HG03469 (cell line): ENCODE data around the gene FABP6.
"Not testable (repeated sequence)": the region's sequence is repeated elsewhere in the genome, so short reads cannot be mapped to it uniquely, and the experiment has no call there.

Experiments
- ATAC-seq: cut with Tn5 transposase; IDR thresholded peaks from one replicate; pipeline ENCODE4 v1.9.1; 2021; ENCODE audit warnings: mild to moderate bottlenecking, moderate library complexity, moderate number of reproducible peaks; ENCODE audit not compliant: unreplicated experiment

FABP6 gene

DNA sequence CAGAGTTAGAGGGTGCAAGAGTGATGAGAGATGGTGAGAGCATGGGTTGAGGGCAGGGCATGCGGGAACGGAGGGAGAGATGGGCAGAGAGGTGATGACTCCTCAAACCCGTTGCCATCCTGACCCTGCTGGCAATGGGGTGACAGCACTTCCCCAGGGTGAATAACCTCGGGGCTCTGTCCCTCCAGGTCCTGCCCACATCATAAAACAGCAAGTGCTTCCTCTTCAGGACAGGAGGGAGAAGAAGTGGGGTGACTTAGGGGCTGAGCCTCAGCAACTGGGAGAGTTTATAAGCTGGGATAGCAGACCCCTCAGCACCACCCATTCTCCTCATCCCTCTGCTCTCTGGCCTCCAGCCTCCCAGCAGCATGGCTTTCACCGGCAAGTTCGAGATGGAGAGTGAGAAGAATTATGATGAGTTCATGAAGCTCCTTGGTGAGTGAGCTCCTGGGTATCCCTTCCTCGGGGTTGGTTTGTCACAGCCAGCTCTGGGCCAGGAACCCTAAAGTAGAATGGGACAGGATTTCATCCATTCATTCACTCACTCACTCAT, at the start of gene FABP6:
Gene FABP6, plus strand, starts transcription at position 317 of the 553 bp plus-strand sequence. Its CDS starts 52 bp downstream, at position 369.
- ATAC-seq = no peak

DNA sequence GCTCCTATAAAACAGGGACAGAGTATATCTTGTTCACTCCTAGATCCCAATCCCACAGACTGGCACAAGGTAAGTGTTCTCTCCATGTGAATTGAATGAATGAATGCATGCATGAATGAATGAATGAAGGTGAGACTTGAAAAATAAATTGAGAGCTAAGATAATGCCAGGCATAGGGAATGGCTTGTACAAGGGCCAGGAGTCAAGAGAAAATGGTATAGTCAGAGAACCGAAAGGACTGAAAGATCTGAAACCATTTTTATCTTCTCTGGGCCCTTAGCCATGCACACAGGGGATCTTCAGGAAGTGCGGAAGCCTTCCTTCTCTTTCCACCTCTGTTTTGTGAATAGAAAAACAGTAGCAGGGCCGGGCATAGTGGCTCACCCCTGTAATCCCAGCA, 48.4 kb upstream of the FABP6 start:
- no peak for ATAC-seq

DNA sequence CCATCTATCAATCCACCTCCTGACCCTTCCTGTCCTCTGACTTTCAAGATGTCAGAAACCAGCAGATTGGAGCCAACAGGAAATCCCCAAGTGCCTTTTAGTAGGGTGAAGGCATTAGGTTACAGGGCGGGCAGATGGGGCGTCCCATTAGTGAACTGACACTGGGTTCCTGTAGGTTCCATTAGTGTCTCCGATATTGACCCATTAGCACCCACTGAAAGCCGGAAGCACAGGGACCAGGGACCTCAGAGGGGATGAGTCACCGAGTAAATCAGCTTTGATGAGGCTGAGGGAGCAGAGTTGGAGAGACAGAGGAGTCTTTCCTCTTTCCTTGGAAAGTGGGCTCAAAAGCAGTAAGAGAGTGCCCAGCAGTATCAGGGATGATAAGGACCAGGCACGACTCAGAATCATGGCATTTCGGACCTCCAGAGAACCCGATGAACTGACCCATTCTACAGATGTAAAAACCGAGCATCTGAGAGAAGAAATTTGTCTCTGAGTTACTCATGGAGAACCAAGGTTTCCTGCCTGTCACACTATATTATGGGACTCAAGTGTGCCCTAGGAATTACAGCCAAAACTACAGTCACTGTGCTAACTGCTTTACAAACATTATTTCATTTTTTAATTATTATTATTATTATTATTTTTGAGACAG, 47.2 kb upstream of the FABP6 start:
- ATAC-seq = no peak

DNA sequence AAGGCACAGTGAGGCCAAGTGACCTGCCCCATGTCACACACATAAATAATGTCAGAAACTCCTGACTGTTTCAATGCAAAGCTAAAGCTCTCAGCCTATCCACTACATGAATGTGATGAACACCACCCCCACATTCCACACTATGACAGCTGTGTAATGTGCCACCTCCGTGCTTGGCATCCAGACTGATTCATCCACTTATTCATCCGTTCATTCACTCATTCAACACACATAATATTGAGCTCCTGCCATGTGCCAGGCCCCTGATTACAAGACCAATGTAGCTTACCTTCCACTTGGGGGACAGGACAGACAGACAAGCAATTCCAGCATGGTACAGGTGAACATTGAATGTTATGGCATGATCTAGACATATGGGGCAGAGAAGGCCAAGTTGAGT, 46.2 kb upstream of the FABP6 start:
- ATAC-seq = no peak

- ATAC-seq = no peak
Observed at GRCh38 chr5:160185626-160186360, 43.5 kb upstream of the FABP6 start.

- ATAC-seq = no peak
Observed at GRCh38 chr5:160186480-160186879, 42.8 kb upstream of the FABP6 start.

GRCh38 chr5:160187091-160187490, 42.2 kb upstream of the FABP6 start:
- ATAC-seq = no peak

DNA sequence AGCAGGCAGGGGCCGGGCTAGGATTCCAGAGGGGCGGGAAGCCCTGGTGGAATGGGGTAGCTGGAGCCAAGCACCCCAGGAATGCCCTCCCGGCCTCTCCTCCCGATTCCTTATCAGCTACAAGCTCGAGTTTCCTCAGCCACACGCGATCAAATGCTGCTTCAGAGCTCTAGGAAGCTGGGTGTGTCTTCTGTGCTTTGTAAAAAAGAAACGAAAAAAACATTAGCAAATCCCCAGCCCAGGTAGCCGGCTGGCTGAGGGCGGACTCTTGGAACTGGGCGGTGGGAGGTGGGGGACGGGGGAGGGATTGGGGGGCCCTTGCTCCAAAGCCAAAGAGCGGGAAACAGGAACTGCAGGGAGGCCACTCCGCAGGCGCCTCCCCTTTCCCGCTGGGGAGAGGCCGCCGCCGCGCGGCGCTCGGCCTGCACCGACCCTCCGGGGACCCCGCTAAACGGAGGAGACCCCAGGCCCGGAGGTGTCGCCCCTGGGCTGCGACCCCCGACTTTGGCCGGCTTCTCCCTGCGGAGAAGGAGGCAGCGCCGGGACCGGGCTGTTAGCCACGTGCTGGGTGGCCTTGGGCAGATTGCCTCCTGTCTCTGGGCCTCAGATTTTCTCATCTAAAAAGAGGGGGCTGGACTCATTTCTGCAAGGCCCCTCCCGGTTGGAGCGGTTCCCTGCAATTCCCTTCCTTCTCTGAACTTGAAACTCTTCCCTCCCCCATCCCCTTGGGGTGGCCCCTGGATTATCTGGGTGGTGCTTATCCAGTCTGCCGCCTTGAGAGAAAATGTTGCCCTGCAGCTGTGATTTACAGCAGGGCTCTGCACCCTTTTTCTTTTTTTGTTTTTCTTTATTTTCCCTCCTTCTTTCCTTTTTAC, 40.9 kb upstream of the FABP6 start:
- no peak for ATAC-seq

GRCh38 chr5:160192424-160192823, 36.9 kb upstream of the FABP6 start:
- ATAC-seq = no peak

- ATAC-seq = not testable (repeated sequence)
Observed at GRCh38 chr5:160193076-160193475, 36.2 kb upstream of the FABP6 start.

GRCh38 chr5:160193790-160194189, 35.5 kb upstream of the FABP6 start:
- not testable (repeated sequence) for ATAC-seq

DNA sequence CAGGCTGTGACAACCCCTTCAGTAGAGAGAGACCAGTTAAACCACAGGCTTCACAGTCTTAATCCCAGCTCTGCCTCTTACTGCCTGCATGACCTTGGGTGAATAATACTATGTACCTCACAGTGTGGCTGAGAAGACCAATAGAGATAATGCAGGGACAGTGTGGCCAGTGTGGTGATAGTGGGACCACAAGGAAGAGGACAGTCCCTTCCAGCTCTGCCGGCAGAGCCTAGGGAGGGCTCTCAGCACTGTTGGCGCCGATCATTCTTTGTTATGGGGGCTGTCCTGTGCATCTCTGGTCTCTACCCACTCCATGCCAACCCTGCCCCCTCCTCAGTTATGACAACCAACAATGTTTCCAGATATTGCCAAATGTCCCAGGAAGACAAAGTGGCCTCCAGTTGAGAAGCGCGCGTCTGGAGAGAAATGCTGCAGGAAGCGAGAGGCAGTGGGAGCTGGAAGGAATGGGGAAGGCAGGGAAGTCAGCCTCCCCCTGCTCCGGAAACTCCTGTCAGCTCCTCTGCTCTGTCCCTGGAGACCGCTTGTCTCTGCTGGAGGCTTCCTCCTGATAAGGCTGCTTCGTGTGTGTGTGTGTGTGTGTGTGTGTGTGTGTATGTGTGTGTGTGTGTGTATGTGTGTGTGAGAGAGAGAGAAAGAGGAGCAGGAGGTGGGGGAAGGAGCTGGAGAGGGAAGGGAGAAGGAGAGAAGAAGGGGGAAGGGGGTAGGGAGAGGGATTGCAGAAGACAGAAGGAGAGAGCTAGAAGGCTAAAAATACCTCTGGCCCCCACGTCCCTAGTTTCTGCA, 31.8 kb upstream of the FABP6 start:
- no peak for ATAC-seq

- ATAC-seq = no peak
Observed at GRCh38 chr5:160198146-160198545, 31.2 kb upstream of the FABP6 start.

DNA sequence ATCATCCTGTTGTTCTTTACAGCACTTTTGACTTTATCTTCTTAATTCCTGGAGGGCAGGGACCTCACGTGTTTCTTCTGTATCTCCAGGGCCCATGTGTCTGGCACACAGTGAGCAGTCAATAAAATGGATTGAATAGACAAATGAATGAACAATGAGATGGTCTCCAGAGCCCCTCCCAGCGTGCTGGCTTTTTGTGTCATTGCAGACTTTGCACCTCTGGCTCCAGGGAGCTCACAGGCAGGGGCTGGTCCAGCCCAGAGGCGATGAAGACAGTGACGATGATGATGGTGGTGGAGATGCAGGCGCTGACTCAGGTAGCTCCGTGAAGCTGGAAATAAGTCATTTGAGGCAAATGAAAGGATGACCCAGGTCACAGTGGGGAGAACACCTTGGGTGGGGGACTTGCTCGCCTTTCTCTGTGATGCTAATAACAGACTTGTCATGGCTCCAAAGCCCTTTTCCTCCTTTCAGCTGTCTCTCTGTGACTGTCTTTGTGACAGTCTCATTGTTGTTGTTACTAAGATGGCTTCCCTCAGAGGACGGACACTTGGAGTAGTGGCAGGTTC, 30.4 kb upstream of the FABP6 start:
- no peak for ATAC-seq

DNA sequence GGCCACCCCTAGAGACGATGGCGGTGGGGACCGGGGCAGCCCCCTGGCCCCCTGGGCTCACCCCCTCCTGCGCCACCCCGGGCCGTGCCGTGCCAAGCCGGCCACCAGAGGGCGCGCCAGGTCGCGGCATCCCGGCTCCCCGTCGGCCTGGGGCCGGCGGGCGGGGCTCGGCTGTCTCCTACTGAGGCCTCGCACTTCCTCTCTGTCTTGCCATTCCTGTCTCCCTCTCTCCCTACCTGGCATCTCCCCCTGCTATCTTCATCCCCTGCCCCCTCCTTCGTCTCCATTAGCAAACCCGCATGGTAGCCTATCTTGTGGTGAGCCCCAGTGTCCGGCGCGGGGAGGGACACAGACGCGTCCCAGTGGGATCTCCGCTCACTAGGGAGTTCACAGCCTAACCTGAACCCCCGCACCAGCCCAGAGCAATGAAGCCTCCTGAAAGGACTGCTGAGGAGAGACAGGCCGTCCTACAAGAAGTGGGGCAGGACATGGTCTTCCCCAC, 29.8 kb upstream of the FABP6 start:
- ATAC-seq = peak; percentile 82

GRCh38 chr5:160207061-160207460, 22.2 kb upstream of the FABP6 start:
- ATAC-seq = no peak

GRCh38 chr5:160209917-160210316, 19.4 kb upstream of the FABP6 start:
- no peak for ATAC-seq

DNA sequence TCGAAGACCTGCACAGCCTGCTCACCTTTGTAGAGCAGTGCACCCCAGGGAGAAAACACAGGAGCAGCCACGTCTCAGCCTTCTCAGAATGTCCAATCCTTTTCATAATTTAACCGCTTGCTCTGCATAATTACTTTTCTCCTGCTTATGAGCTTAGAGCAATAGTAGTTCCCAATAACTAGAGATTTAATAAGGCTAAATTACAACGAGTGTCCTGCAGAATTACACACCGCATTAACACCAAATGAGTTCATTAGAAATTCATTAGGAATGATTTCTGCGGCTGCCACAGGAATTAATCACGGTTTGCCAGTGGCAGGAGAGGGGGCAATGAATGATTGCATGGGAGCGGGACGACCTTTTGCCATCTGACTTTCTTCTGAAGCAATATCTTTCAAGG, 18.7 kb upstream of the FABP6 start:
- no peak for ATAC-seq

GRCh38 chr5:160211352-160211751, 18.0 kb upstream of the FABP6 start:
- ATAC-seq = no peak

GRCh38 chr5:160213537-160213936, 15.8 kb upstream of the FABP6 start:
- no peak for ATAC-seq
